AG04450 (cell line): ENCODE data around the gene THAP2. TPM values are rescaled to one million over a fixed set of nuclear protein-coding genes. Genes with fewer than 3 reads are reported as not detected.

ENCODE experiments used
- CTCF ChIA-PET: fragments of 300-600, 350-600 bp; formaldehyde crosslinking; extraction: SDS; loops from one replicate; lab custom pipeline; 2022; ENCODE audit warnings: antibody characterized with exemption, inconsistent platforms; lab: Charles Lee
- POLR2A ChIA-PET: fragments of 350-600 bp; formaldehyde crosslinking; extraction: SDS; loops from one replicate; lab custom pipeline; 2021; ENCODE audit warnings: antibody characterized with exemption, inconsistent platforms; lab: Yijun Ruan, JAX
- DNase-seq: peaks from one replicate; pipeline ENCODE4 v3.0.0-alpha.2; 2011; ENCODE audit warnings: low read depth, low spot score
- H3K27ac ChIP-seq: one replicate; pipeline ENCODE4 v1.5.1; 2012; ENCODE audit warnings: low read depth, low read length, control low read depth
- H3K27me3 ChIP-seq: one replicate; pipeline ENCODE4 v1.6.0; 2012; ENCODE audit warnings: low read length; ENCODE audit not compliant: control insufficient read depth, insufficient read depth
- H3K4me3 ChIP-seq: 2 replicates; pipeline ENCODE4 v1.5.1; 2011; ENCODE audit warnings: mild to moderate bottlenecking, low read depth, low read length, control low read depth
- H3K9me3 ChIP-seq: 2 replicates; pipeline ENCODE4 v1.5.1; 2012; ENCODE audit warnings: low read length; ENCODE audit not compliant: control insufficient read depth, insufficient read depth
- CTCF ChIP-seq: IDR thresholded peaks from 2 replicates; pipeline ENCODE4 v1.5.1; 2011; ENCODE audit warnings: low read depth, low read length, control low read depth, inconsistent platforms
- polyA plus RNA-seq: library from polyadenylated mRNA; depleted of rRNA; stranded (reverse); fragments of >200 nt; gene quantifications from 2 replicates; pipeline ENCODE4 v1.2.3, GENCODE V29; 2011

Gene THAP2
- polyA plus RNA-seq, 1 experiment = 6.1 TPM

GRCh38 chr12:71648537-71648936, 15.6 kb upstream of the THAP2 start:
- Histone ChIP-seq H3K4me3 (no peak overlapping the region), H3K27ac (no peak overlapping the region), H3K9me3 (peaks cover 1% of the 10 kb centered on the region), H3K27me3 (no peaks in the 10 kb centered on the region)
- no peak for TF ChIP-seq CTCF
- ChIA-PET POLR2A (no interaction called here), CTCF (interaction anchor here (2.7 kb wide), 1 partner anchor 99 kb away, joined by 9 read pairs; no protein-coding TSS in a partner anchor)
- no peak for DNase-seq

- POLR2A ChIA-PET = no interaction called here
- H3K27me3 ChIP-seq = no peaks in the 10 kb centered on the region
- DNase-seq = no peak
- no peak overlapping the region for H3K27ac ChIP-seq
- TF ChIP-seq CTCF = no peak
- CTCF ChIA-PET = interaction anchor here (2.7 to 3.1 kb wide), 2 partner anchors 13 to 98 kb away, joined by 9 to 13 read pairs; no protein-coding TSS in a partner anchor
- no peak overlapping the region for H3K4me3 ChIP-seq
- H3K9me3 ChIP-seq = peaks cover 8% of the 10 kb centered on the region
Measured at GRCh38 chr12:71649401-71649800, 14.7 kb upstream of the THAP2 start.

- Histone ChIP-seq H3K9me3 (peaks cover 8% of the 10 kb centered on the region), H3K4me3 (no peak overlapping the region), H3K27ac (no peak overlapping the region), H3K27me3 (no peaks in the 10 kb centered on the region)
- no peak for DNase-seq
- CTCF ChIA-PET = interaction anchor here (1.1 kb wide), 1 partner anchor 16 kb away, joined by 8 read pairs; no protein-coding TSS in a partner anchor
- POLR2A ChIA-PET = no interaction called here
- TF ChIP-seq CTCF = no peak
Measured at GRCh38 chr12:71652656-71653055, 11.4 kb upstream of the THAP2 start.

- DNase-seq = no peak
- no peak overlapping the region for H3K27ac ChIP-seq
- H3K9me3 ChIP-seq = peaks cover 8% of the 10 kb centered on the region
- no peak overlapping the region for H3K4me3 ChIP-seq
- TF ChIP-seq CTCF = no peak
- POLR2A ChIA-PET = no interaction called here
- CTCF ChIA-PET = interaction anchor here (1.1 kb wide), 1 partner anchor 16 kb away, joined by 8 read pairs; no protein-coding TSS in a partner anchor
- no peaks in the 10 kb centered on the region for H3K27me3 ChIP-seq
Measured at GRCh38 chr12:71653137-71653536, 11.0 kb upstream of the THAP2 start.

GRCh38 chr12:71654200-71654599, 9.9 kb upstream of the THAP2 start:
- Histone ChIP-seq H3K27me3 (no peaks in the 10 kb centered on the region), H3K4me3 (no peak overlapping the region), H3K9me3 (peaks cover 8% of the 10 kb centered on the region), H3K27ac (no peak overlapping the region)
- DNase-seq = no peak
- POLR2A ChIA-PET = no interaction called here
- CTCF ChIA-PET = interaction anchor here (0.6 kb wide), 1 partner anchor 93 kb away, joined by 3 read pairs; no protein-coding TSS in a partner anchor
- TF ChIP-seq CTCF = no peak
